Endothelial cell of umbilical vein (primary cell): ENCODE data around the gene TUBA1A. TPM values are rescaled to one million over a fixed set of nuclear protein-coding genes. Genes with fewer than 3 reads are reported as not detected.
"Not testable (repeated sequence)": the region's sequence is repeated elsewhere in the genome, so short reads cannot be mapped to it uniquely, and the experiment has no call there.

Experiments used
- BruUV-seq: library from RNA; stranded (reverse); fragments of 400-500 nt; replicated peaks from 2 replicates; lab custom pipeline; 2021; lab: Mats Ljungman, UMichigan
- CTCF ChIA-PET: fragments of 300-600, 350-600 bp; sonication (Branson Sonifier 250); formaldehyde crosslinking; loops from one replicate; lab custom pipeline; 2021; ENCODE audit warnings: antibody characterized with exemption, inconsistent platforms; lab: Charles Lee
- POLR2A ChIA-PET: fragments of 300-600, 350-600 bp; sonication (Branson Sonifier 250); formaldehyde crosslinking; loops from one replicate; lab custom pipeline; 2021; ENCODE audit warnings: antibody characterized with exemption, inconsistent platforms; lab: Charles Lee
- DNase-seq: peaks from one replicate; pipeline ENCODE4 v3.0.0-alpha.2; 2011; ENCODE audit warnings: low read depth, low spot score
- FAIRE-seq: peaks from 2 replicates; lab custom pipeline; 2011; peaks lifted over from hg19 to GRCh38; lab: Jason Lieb, UNC
- H2AFZ ChIP-seq: 2 replicates; pipeline ENCODE4 v1.6.0; 2012; ENCODE audit warnings: low read depth, low read length, control low read depth, inconsistent platforms
- H3K27ac ChIP-seq: 2 replicates; pipeline ENCODE4 v1.5.1; 2011; ENCODE audit warnings: low read depth, mild to moderate bottlenecking, control low read depth, low read length, moderate library complexity; ENCODE audit not compliant: insufficient read depth
- H3K27me3 ChIP-seq, 2 experiments: 2 replicates each; pipeline versions ENCODE4 v1.6.0 to v1.6.1; 2011; ENCODE audit warnings: low read length in 2 of 2, mixed read lengths in 1 of 2; ENCODE audit not compliant: control insufficient read depth in 2 of 2, insufficient read depth in 2 of 2
- H3K36me3 ChIP-seq, 2 experiments: 2 replicates in 1 of 2; 3 replicates in 1 of 2; pipeline ENCODE4 v1.5.1; 2011; ENCODE audit warnings: low read length in 2 of 2, mild to moderate bottlenecking in 1 of 2, moderate library complexity in 1 of 2; ENCODE audit not compliant: control insufficient read depth in 2 of 2, insufficient read depth in 2 of 2; ENCODE audit errors: extremely low read depth in 1 of 2
- H3K4me1 ChIP-seq: 3 replicates; pipeline ENCODE4 v1.5.1; 2011; ENCODE audit warnings: mild to moderate bottlenecking, low read length; ENCODE audit not compliant: control insufficient read depth, insufficient read depth; ENCODE audit errors: extremely low read depth
- H3K4me2 ChIP-seq: 2 replicates; pipeline ENCODE4 v1.6.1; 2011; ENCODE audit warnings: low read length, control low read depth, mixed read lengths; ENCODE audit not compliant: insufficient read depth
- H3K4me3 ChIP-seq, 3 experiments: fragments of 200-600 bp in 1 of 3; sonication (generic), shearing (Covaris generic) in 1 of 3; replicated peaks in 1 of 3; 2 replicates each; pipeline ENCODE4 v1.5.1; 2011 to 2016; ENCODE audit warnings: control low read depth in 3 of 3, low read length in 3 of 3, mild to moderate bottlenecking in 2 of 3, inconsistent platforms in 1 of 3, low read depth in 1 of 3, moderate library complexity in 1 of 3; ENCODE audit not compliant: insufficient read depth in 1 of 3
- H3K79me2 ChIP-seq: 2 replicates; pipeline ENCODE4 v1.6.0; 2012; ENCODE audit warnings: low read length, inconsistent platforms; ENCODE audit not compliant: control insufficient read depth, insufficient read depth
- H3K9ac ChIP-seq: replicated peaks from 2 replicates; pipeline ENCODE3; 2011; ENCODE audit warnings: low read length, control low read depth; ENCODE audit not compliant: insufficient read depth; ENCODE audit errors: extremely low read depth
- H3K9me1 ChIP-seq: replicated peaks from 3 replicates; pipeline ENCODE4 v1.6.0; 2011; ENCODE audit warnings: mild to moderate bottlenecking, low read length; ENCODE audit not compliant: control insufficient read depth, insufficient read depth; ENCODE audit errors: extremely low read depth
- H3K9me3 ChIP-seq: replicated peaks from 2 replicates; pipeline ENCODE4 v1.5.1; 2012; ENCODE audit warnings: low read length, inconsistent platforms; ENCODE audit not compliant: control insufficient read depth, insufficient read depth
- H4K20me1 ChIP-seq: replicated peaks from 2 replicates; pipeline ENCODE3; 2011; ENCODE audit warnings: mild to moderate bottlenecking, low read length; ENCODE audit not compliant: control insufficient read depth, insufficient read depth; ENCODE audit errors: extremely low read depth
- EZH2 ChIP-seq: IDR thresholded peaks from 2 replicates; pipeline ENCODE4 v1.6.1; 2012; ENCODE audit warnings: borderline replicate concordance, low read depth, mild to moderate bottlenecking, moderate library complexity, low read length, inconsistent platforms; ENCODE audit not compliant: severe bottlenecking
- FOS ChIP-seq: IDR thresholded peaks from 2 replicates; pipeline ENCODE4 v1.6.1; 2011; ENCODE audit warnings: mild to moderate bottlenecking, low read length, moderate library complexity, borderline replicate concordance; ENCODE audit not compliant: insufficient read depth
- GATA2 ChIP-seq: IDR thresholded peaks from 2 replicates; pipeline ENCODE4 v1.7.0; 2011; ENCODE audit warnings: low read depth, mild to moderate bottlenecking, moderate library complexity, mixed read lengths, low read length; ENCODE audit not compliant: insufficient read length, insufficient read depth
- JUN ChIP-seq: IDR thresholded peaks from 2 replicates; pipeline ENCODE4 v1.6.1; 2011; ENCODE audit warnings: borderline replicate concordance, low read depth; ENCODE audit not compliant: insufficient read length, insufficient read depth
- MYC ChIP-seq: IDR thresholded peaks from one replicate; pipeline ENCODE4 v1.6.1; 2011; ENCODE audit warnings: mild to moderate bottlenecking, low read depth, low read length
- POLR2A ChIP-seq: IDR thresholded peaks from 2 replicates; pipeline ENCODE4 v1.6.1; 2012; ENCODE audit warnings: low read depth, mild to moderate bottlenecking, control low read depth, low read length
- POLR2AphosphoS5 ChIP-seq: IDR thresholded peaks from 2 replicates; pipeline ENCODE4 v1.6.1; 2012; ENCODE audit warnings: low read depth, mild to moderate bottlenecking, control low read depth, low read length, moderate library complexity; ENCODE audit not compliant: insufficient read depth
- dilution Hi-C: fragments of 300-500 bp; cut with MboI; formaldehyde crosslinking; loops from one replicate; pipeline ENCODE4 v1.15.0; 2019; ENCODE audit warnings: low sequenced_read_pairs; ENCODE audit not compliant: extremely low pct_ligation_motif_present
- intact Hi-C: fragments of 100-400 bp; cut with micrococcal nuclease; formaldehyde crosslinking; loops from one replicate; pipeline ENCODE4 v1.10.0; 2022
- polyA plus RNA-seq, 4 experiments: library from polyadenylated mRNA; depleted of rRNA in 3 of 4; stranded (reverse) in 3 of 4; unstranded in 1 of 4; fragments of >200 nt; gene quantifications; 2 replicates each; pipeline versions ENCODE4 v1.2.1 to v1.2.3, GENCODE V29; 2011 to 2012; ENCODE audit warnings: missing spikeins in 1 of 4
- total RNA-seq: library from RNA; stranded (reverse); gene quantifications from 2 replicates; pipeline ENCODE4 v1.2.3, GENCODE V29; 2021
- TF ChIP-seq, protein P1 (sequence below): IDR thresholded peaks from 2 replicates; pipeline ENCODE4 v1.6.1; 2011; ENCODE audit not compliant: insufficient read depth, insufficient read length
- TF ChIP-seq, protein P2 (sequence below), 2 donors: IDR thresholded peaks; 1 replicate in 1 of 2; 2 replicates in 1 of 2; pipeline ENCODE4 v1.5.1; 2011; ENCODE audit warnings: low read length in 2 of 2, mild to moderate bottlenecking in 2 of 2, moderate library complexity in 2 of 2, control low read depth in 1 of 2, inconsistent platforms in 1 of 2, low read depth in 1 of 2; ENCODE audit not compliant: insufficient read depth in 1 of 2; ENCODE audit errors: extremely low read depth in 1 of 2

The TUBA1A gene
- total and polyA plus RNA-seq, 2 donors (not counting 3 experiments of a cell fraction or from before 2014, with no cell fraction given) = 740 to 2,429 TPM

DNA sequence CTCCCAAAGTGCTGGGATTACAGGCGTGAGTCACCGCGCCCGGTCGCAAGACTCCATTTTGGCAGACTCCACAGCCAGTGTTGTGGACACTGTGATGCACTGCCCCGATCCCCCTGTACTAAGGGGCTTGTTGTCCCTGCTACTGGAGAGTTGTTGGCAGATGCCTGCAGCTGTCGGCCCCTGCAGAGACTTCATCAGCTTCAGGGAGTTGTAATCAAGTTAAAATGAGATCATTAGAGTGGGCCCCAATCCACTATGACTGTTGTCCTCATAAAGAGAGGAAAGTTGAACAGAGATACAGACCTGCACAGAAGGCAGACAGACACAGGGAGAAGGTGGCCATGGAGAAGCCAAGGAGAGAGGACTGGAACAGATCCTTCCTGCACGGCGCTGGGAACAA lies 23.7 kb upstream of the TUBA1A start:
- no peak for FAIRE-seq
- BruUV-seq = no TSS peak

DNA sequence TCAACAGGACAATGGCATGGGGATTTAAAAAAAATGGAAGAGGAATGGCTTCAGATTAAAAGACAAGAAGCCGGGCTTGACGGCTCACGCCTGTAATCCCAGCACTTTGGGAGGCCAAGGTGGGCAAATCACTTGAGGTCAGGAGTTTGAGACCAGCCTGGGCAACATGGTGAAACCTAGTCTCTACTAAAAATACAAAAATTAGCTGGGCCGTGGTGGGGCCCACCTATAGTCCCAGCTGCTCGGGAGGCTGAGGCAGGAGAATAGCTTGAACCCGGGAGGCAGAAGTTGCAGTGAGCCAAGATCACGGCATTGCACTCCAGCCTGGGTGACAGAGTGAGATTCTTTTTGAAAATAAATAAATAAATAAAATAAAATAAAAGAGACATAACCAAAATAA lies 21.8 kb upstream of the TUBA1A start:
- intact Hi-C loops, POLR2A ChIA-PET, dilution Hi-C loops: not testable (repeated sequence)

More for the DNA sequence above, 23.7 kb upstream of the TUBA1A start:
- POLR2A ChIA-PET = interaction anchor here (0.6 kb wide), 1 partner anchor 79 kb away, joined by 3 read pairs; no protein-coding TSS in a partner anchor
- Histone ChIP-seq H3K4me2 (no peak overlapping the region), H3K4me1 (no peaks in the 10 kb centered on the region), H3K9me1 (no peaks in the 10 kb centered on the region), H3K27ac (no peak overlapping the region), H3K9me3 (no peaks in the 10 kb centered on the region), H3K79me2 (no peaks in the 10 kb centered on the region), H2AFZ (no peak overlapping the region), H3K36me3 (no peaks in the 10 kb centered on the region), H3K4me3 (no peak overlapping the region), H4K20me1 (no peaks in the 10 kb centered on the region), H3K27me3 (no peaks in the 10 kb centered on the region), H3K9ac (no peak overlapping the region)
- DNase-seq = no peak
- CTCF ChIA-PET = interaction anchor here (0.8 kb wide), 1 partner anchor 15 kb away, joined by 3 read pairs; no protein-coding TSS in a partner anchor
- TF ChIP-seq POLR2AphosphoS5 (no peak), GATA2 (no peak), EZH2 (no peak), JUN (no peak), FOS (no peak), POLR2A (no peak), MYC (no peak)
- TF ChIP-seq, protein P1, sequence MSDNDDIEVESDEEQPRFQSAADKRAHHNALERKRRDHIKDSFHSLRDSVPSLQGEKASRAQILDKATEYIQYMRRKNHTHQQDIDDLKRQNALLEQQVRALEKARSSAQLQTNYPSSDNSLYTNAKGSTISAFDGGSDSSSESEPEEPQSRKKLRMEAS = no peak
- TF ChIP-seq, protein P2, sequence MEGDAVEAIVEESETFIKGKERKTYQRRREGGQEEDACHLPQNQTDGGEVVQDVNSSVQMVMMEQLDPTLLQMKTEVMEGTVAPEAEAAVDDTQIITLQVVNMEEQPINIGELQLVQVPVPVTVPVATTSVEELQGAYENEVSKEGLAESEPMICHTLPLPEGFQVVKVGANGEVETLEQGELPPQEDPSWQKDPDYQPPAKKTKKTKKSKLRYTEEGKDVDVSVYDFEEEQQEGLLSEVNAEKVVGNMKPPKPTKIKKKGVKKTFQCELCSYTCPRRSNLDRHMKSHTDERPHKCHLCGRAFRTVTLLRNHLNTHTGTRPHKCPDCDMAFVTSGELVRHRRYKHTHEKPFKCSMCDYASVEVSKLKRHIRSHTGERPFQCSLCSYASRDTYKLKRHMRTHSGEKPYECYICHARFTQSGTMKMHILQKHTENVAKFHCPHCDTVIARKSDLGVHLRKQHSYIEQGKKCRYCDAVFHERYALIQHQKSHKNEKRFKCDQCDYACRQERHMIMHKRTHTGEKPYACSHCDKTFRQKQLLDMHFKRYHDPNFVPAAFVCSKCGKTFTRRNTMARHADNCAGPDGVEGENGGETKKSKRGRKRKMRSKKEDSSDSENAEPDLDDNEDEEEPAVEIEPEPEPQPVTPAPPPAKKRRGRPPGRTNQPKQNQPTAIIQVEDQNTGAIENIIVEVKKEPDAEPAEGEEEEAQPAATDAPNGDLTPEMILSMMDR (IDR thresholded peaks at IDR 0.05; ENCODE audit: extremely low read depth in 1 of 2, insufficient read depth in 1 of 2, low read depth in 1 of 2, low read length in 2 of 2) = no peak
- dilution Hi-C loops (no loop called here), intact Hi-C loops (no loop called here)

More for the DNA sequence above, 21.8 kb upstream of the TUBA1A start:
- H2AFZ ChIP-seq, H3K27me3 ChIP-seq, H3K4me2 ChIP-seq, H3K9ac ChIP-seq, H3K4me1 ChIP-seq, FAIRE-seq, H3K79me2 ChIP-seq, CTCF ChIA-PET, H3K4me3 ChIP-seq, BruUV-seq, H3K9me3 ChIP-seq, H3K27ac ChIP-seq, H3K9me1 ChIP-seq, H4K20me1 ChIP-seq, DNase-seq, H3K36me3 ChIP-seq: not testable (repeated sequence)
